Neural cell (in vitro differentiated cells): ENCODE measurements around the gene TECPR2. TPM values are rescaled to one million over a fixed set of nuclear protein-coding genes. Genes with fewer than 3 reads are reported as not detected.

ENCODE experiments used
- H2AFZ ChIP-seq: fragments of 200-600, 300-800 bp; sonication (generic), shearing (Covaris generic); 2 replicates; pipeline ENCODE4 v1.6.0; 2014; ENCODE audit warnings: low read depth, mild to moderate bottlenecking, antibody characterized with exemption, low read length, moderate library complexity
- H3F3A ChIP-seq: fragments of 200-600 bp; shearing (Covaris generic); 2 replicates; pipeline ENCODE4 v1.6.1; 2016; ENCODE audit warnings: mild to moderate bottlenecking, moderate library complexity, mixed read lengths, antibody characterized with exemption, low read length; ENCODE audit not compliant: insufficient read depth, poor library complexity, severe bottlenecking
- H3K27ac ChIP-seq: fragments of 200-600, 300-800 bp; sonication (generic), shearing (Covaris generic); 2 replicates; pipeline ENCODE4 v1.5.1; 2014; ENCODE audit warnings: mild to moderate bottlenecking, low read length, moderate library complexity
- H3K27me3 ChIP-seq: fragments of 300-800, 200-600 bp; sonication (generic), shearing (Covaris generic); 2 replicates; pipeline ENCODE4 v1.6.0; 2014; ENCODE audit warnings: mild to moderate bottlenecking, low read depth, low read length, moderate library complexity; ENCODE audit not compliant: insufficient read depth
- H3K36me3 ChIP-seq: fragments of 300-800, 200-600 bp; sonication (generic), shearing (Covaris generic); 2 replicates; pipeline ENCODE4 v1.5.1; 2014; ENCODE audit warnings: mild to moderate bottlenecking, antibody characterized with exemption, low read length, moderate library complexity; ENCODE audit not compliant: insufficient read depth
- H3K4me2 ChIP-seq: fragments of 300-800, 200-600 bp; sonication (generic), shearing (Covaris generic); 2 replicates; pipeline ENCODE4 v1.6.0; 2014; ENCODE audit warnings: mild to moderate bottlenecking, low read length
- H3K4me3 ChIP-seq: fragments of 300-800, 200-600 bp; sonication (generic), shearing (Covaris generic); 2 replicates; pipeline ENCODE4 v1.5.1; 2014; ENCODE audit warnings: mild to moderate bottlenecking, low read length, moderate library complexity
- H3K79me2 ChIP-seq: fragments of 200-600 bp; shearing (Covaris generic); replicated peaks from 2 replicates; pipeline ENCODE4 v1.6.0; 2014; ENCODE audit warnings: mild to moderate bottlenecking, low read length, moderate library complexity; ENCODE audit not compliant: insufficient read depth
- H3K9ac ChIP-seq: fragments of 300-800, 200-600 bp; sonication (generic), shearing (Covaris generic); 2 replicates; pipeline ENCODE4 v1.6.1; 2016; ENCODE audit warnings: mild to moderate bottlenecking, low read length, mixed read lengths
- H3K9me2 ChIP-seq: fragments of 200-600 bp; shearing (Covaris generic); 2 replicates; pipeline ENCODE4 v1.6.1; 2016; ENCODE audit warnings: mild to moderate bottlenecking, low read length, mixed read lengths; ENCODE audit not compliant: insufficient read depth
- H3K9me3 ChIP-seq: fragments of 200-600, 300-800 bp; sonication (generic), shearing (Covaris generic); 2 replicates; pipeline ENCODE4 v1.6.1; 2016; ENCODE audit warnings: mild to moderate bottlenecking, mixed run types, low read length, moderate library complexity, mixed read lengths
- H4K20me1 ChIP-seq: fragments of 200-600 bp; shearing (Covaris generic); 2 replicates; pipeline ENCODE4 v1.6.1; 2016; ENCODE audit warnings: mild to moderate bottlenecking, mixed run types; ENCODE audit not compliant: insufficient read depth
- EP300 ChIP-seq: fragments of 450-650 bp; conservative IDR thresholded peaks from 2 replicates; pipeline ENCODE4 v1.6.1; 2014; ENCODE audit warnings: antibody characterized with exemption, mild to moderate bottlenecking, moderate library complexity; ENCODE audit not compliant: poor library complexity, severe bottlenecking
- EZH2 ChIP-seq: fragments of 200-600, 300-800 bp; shearing (Covaris generic), sonication (generic); IDR thresholded peaks from 2 replicates; pipeline ENCODE4 v1.6.1; 2014; ENCODE audit warnings: antibody characterized with exemption, low read length, borderline replicate concordance, mild to moderate bottlenecking; ENCODE audit not compliant: insufficient read depth, poor library complexity, severe bottlenecking
- MXI1 ChIP-seq: fragments of 450-650 bp; conservative IDR thresholded peaks from 2 replicates; pipeline ENCODE4 v1.6.1; 2014; ENCODE audit warnings: antibody characterized with exemption, mild to moderate bottlenecking; ENCODE audit not compliant: poor library complexity, severe bottlenecking
- POLR2AphosphoS5 ChIP-seq: IDR thresholded peaks from 2 replicates; pipeline ENCODE4 v1.6.1; 2012
- RAD21 ChIP-seq: fragments of 450-650 bp; conservative IDR thresholded peaks from 2 replicates; pipeline ENCODE4 v1.6.1; 2014; ENCODE audit warnings: antibody characterized with exemption, mild to moderate bottlenecking, moderate library complexity
- REST ChIP-seq: IDR thresholded peaks from 2 replicates; pipeline ENCODE4 v1.6.1; 2012; ENCODE audit warnings: borderline replicate concordance
- SMC3 ChIP-seq: fragments of 450-650 bp; conservative IDR thresholded peaks from 2 replicates; pipeline ENCODE4 v1.6.1; 2014; ENCODE audit warnings: antibody characterized with exemption, mild to moderate bottlenecking, moderate library complexity; ENCODE audit not compliant: poor library complexity
- TAF1 ChIP-seq: IDR thresholded peaks from 2 replicates; pipeline ENCODE4 v1.6.1; 2012; ENCODE audit warnings: low read depth
- polyA plus RNA-seq: library from polyadenylated mRNA; depleted of rRNA; stranded (reverse); fragments of >200 nt; gene quantifications from 2 replicates; pipeline ENCODE4 v1.2.3, GENCODE V29; 2014
- TF ChIP-seq, protein P1 (sequence below): fragments of 450-650 bp; IDR thresholded peaks from 2 replicates; pipeline ENCODE4 v1.5.1; 2014; ENCODE audit warnings: antibody characterized with exemption, mild to moderate bottlenecking, moderate library complexity; ENCODE audit not compliant: poor library complexity, severe bottlenecking

TECPR2 gene
- polyA plus RNA-seq, 1 donor from 2014 or later: 7.0 TPM

- Histone ChIP-seq H3K27me3 (no peaks in the 10 kb centered on the region), H3F3A (peaks cover 5% of the 10 kb centered on the region), H2AFZ (no peak overlapping the region), H3K36me3 (no peaks in the 10 kb centered on the region), H3K9me2 (no peaks in the 10 kb centered on the region), H3K4me2 (no peak overlapping the region), H4K20me1 (no peaks in the 10 kb centered on the region), H3K9ac (no peak overlapping the region), H3K79me2 (no peaks in the 10 kb centered on the region), H3K27ac (no peak overlapping the region), H3K9me3 (no peaks in the 10 kb centered on the region), H3K4me3 (no peak overlapping the region)
- TF ChIP-seq REST (no peak), POLR2AphosphoS5 (no peak), TAF1 (no peak), SMC3 (no peak), MXI1 (no peak), EP300 (no peak), RAD21 (no peak), EZH2 (no peak)
- TF ChIP-seq, protein P1, sequence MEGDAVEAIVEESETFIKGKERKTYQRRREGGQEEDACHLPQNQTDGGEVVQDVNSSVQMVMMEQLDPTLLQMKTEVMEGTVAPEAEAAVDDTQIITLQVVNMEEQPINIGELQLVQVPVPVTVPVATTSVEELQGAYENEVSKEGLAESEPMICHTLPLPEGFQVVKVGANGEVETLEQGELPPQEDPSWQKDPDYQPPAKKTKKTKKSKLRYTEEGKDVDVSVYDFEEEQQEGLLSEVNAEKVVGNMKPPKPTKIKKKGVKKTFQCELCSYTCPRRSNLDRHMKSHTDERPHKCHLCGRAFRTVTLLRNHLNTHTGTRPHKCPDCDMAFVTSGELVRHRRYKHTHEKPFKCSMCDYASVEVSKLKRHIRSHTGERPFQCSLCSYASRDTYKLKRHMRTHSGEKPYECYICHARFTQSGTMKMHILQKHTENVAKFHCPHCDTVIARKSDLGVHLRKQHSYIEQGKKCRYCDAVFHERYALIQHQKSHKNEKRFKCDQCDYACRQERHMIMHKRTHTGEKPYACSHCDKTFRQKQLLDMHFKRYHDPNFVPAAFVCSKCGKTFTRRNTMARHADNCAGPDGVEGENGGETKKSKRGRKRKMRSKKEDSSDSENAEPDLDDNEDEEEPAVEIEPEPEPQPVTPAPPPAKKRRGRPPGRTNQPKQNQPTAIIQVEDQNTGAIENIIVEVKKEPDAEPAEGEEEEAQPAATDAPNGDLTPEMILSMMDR: no peak
Measured at GRCh38 chr14:102344485-102344884, 18.3 kb upstream of the TECPR2 start.

GRCh38 chr14:102345232-102345631, 17.5 kb upstream of the TECPR2 start:
- TF ChIP-seq EP300 (no peak), POLR2AphosphoS5 (no peak), RAD21 (no peak), TAF1 (no peak), EZH2 (no peak), MXI1 (no peak), REST (no peak), SMC3 (no peak)
- TF ChIP-seq, protein P1: no peak
- Histone ChIP-seq H2AFZ (no peak overlapping the region), H3K27me3 (no peaks in the 10 kb centered on the region), H3K27ac (no peak overlapping the region), H3K4me3 (no peak overlapping the region), H4K20me1 (no peaks in the 10 kb centered on the region), H3K9ac (no peak overlapping the region), H3F3A (peaks cover 5% of the 10 kb centered on the region), H3K9me3 (no peaks in the 10 kb centered on the region), H3K36me3 (no peaks in the 10 kb centered on the region), H3K4me2 (no peak overlapping the region), H3K9me2 (no peaks in the 10 kb centered on the region), H3K79me2 (no peaks in the 10 kb centered on the region)
